NOMO-1 (cell line): Measurements from ENCODE around the gene OR2T29.
"Not testable (repeated sequence)": the region's sequence is repeated elsewhere in the genome, so short reads cannot be mapped to it uniquely, and the experiment has no call there.

Source experiments
- DNase-seq, 2 experiments: peaks; one replicate each; lab custom pipeline; 2025; ENCODE audit not compliant: unreplicated experiment in 2 of 2; lab: John Stamatoyannopoulos, UW

OR2T29 gene

DNA sequence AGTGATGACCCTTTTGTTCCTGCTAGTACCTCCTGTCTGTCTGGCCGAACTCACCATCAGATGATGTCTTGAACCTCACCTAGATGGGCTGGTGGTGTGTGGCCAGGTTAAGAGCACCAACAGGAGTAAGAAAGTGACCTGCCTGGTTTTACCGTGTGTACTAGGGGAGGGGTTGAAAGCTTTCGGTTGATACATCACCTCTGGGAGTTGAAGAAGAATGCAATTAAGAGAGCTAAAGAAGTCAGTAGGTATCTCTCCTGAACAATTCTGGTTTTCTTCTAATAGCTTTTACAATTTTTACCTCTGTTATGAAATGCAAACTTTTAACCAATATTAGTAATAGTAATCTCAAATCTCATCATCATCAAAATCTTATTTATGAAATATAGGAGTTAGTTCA, at the start of gene OR2T29:
OR2T29 (minus strand) TSS at position 101 of the 400 bp plus-strand sequence. CDS start 3,281 bp downstream, outside the sequence.
- not testable (repeated sequence) for DNase-seq

DNA sequence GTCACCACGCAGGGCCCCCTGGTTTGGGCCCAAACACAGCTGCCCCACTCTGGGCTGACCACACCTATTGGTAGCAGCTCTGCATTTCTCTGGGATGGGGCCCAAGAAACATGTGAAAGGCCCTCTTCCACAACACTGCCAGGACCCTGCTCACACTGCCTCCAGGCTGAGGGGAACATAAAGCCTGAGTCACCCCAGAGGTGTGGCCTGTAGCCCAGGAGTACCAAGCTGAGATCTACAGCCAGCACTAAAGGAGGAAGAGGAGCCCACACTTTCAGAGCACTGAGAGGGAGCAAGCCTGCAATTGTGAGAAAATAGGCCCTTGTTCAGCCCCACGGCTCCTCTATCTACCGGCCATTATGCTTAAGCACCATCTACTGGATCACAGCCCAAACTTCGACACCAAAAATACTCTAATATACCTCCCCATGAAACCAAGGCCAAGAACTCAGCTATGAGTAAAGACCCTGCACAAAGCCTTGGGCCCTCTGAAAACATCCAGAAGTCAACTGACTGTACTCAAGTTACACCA, 49.4 kb upstream of the OR2T29 start:
- no peak for DNase-seq

DNA sequence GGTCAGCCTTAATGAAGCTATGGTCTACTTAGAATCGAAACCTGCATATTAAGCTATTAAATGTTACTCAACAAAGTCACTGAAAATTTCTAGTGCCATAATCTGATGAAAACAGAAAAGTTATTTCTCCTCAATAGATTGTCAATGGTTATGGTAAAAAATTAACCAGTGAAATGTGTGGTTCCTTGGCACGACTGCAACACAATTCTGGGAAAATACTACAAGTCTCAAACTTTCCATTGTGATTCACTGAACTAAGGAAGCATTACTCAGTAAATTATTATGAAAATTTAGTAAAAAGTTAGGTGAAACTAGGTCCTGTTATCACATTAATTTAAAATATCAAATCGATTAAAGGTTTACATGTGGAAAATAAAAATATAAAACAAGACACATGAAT, 47.7 kb upstream of the OR2T29 start:
- no peak for DNase-seq

DNA sequence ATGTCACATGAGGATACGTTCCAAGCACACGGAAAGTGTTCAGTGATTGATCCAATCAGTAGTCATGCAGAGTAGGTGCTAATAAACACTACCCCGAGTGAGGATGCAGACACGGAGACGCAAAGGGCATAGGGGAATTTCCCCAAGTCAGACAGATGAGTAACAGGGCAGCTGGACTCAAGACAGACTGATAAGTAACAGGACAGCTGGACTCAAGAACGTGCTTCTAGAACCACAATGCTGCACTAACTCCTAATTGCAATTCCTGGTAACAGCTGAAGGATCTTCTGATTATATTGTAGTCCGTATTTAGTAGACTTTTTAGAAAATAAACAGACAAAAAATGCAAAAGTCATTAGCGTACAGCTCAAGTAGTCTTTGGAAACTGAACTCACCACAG, 36.8 kb upstream of the OR2T29 start:
- DNase-seq = no peak

GRCh38 chr1:248597589-248597988, 35.0 kb upstream of the OR2T29 start, which contains the start of gene OR2T10:
Gene OR2T10, minus strand, starts transcription at chr1:248597700. Its CDS starts 3,932 bp downstream, at chr1:248593768.
- no peak for DNase-seq

DNA sequence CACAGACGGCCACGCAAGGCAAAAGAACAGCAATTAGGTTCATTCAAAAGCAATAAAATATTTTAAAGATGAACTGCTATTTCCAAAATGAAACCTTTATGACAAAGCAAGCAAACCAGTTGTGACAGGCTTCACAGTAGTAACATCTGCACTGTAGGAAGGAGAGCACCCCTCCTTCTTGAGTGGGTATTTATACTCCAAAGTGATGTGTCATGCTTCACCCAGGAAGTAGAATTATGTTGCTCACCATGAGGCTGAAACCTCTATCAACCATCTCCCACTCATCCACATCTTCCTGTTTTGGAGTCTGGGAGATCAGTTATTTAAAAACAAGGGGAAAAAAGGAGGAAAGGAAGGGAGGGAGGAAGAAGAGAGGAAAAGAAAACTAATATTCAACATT, 34.0 kb upstream of the OR2T29 start:
- no peak for DNase-seq

DNA sequence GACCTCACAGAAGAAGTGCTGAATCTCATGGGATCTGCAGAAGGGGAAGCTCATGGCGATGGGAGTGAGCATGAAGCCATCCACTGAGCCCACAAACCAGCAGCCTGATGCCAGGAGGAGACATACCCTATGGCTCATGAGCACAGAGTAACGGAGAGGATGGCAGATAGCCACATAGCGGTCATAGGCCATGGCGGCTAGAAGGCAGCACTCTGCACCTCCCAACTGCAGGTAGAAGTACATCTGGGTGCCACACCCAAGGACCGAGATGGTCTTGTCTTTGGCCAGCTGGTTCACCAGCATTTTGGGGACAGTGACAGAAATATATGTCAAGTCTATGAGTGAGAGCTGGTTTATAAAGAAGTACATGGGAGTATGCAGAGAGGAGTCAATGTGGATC, 30.7 kb upstream of the OR2T29 start:
- no peak for DNase-seq

DNA sequence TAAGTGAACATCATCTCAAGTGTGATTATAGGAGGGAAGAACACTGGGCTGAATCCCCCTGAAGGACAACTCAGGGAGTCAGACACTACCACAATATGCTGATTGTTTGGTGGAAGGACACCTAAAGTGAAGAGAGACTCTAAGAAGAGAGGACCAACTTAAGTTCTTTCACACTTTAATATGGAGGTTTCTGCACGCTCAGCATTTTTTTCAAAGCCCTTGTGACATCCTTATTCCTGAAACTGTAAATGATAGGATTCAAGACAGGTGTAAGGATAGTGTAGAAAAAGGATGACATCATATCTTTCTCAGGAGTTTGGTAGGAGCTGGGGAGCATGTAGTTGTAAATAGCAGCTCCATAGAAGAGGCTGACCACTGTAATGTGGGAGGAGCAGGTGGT, 30.1 kb upstream of the OR2T29 start:
- no peak for DNase-seq

DNA sequence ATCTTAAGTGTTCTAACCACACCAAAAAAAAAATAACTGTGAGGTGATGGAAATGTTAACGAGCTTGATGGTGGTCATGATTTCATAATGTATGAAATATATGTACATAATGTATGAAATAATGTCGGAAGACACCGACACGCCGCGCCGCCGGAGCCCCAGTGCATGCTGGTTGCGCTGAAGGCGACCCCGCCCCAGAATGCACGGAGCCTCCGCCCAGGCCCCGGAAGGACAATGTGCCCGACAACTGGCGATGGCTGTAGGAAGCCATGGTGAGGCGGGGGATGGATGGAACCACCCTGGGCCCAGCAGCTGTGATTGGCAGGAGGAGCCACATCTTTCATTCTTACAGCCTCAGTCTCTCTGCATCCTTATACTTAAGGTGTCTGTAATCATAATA, 27.5 kb upstream of the OR2T29 start:
- DNase-seq = no peak

- no peak for DNase-seq
These were observed 26.8 kb upstream of the OR2T29 start for GRCh38 chr1:248589334-248589733.

DNA sequence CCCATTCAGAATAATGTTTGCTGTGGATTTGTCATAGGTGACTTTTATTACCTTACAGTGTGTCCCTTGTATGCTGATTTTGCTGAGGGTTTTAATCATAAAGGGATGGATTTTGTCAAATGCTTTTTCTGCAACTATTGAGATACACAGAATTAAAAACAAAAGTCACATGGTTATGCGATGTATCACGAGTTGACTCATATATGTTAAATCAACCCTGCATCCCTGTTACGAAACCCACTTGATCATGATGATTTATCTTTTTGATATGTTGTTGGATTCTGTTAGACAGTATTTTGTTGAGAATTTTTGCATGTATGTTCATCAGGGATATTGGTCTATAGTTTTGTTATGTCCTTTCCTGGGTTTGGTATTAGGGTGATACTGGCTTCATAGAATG, 22.7 kb upstream of the OR2T29 start:
- DNase-seq = no peak

GRCh38 chr1:248576260-248576980, 13.8 kb upstream of the OR2T29 start:
- DNase-seq = peak in 1 of 2 experiments; percentile 6

DNA sequence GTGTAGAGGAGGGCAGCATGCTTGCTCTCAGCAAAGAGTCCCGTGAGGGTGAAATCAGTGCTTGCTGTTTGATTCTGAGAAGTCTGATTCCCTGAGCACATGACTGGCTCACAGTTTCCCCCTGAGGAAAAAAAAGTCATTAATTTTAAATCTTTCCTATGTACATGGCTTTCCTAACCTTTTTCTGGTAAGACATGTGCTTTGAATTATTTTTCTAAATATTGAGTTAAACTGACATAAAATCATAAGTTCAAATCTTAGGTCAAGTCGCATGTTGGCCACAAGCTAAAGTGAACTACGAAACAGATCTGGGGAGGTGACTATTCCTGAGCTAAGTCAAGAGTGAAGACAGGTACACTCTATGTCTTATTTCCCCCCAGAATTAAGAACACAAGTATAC, 12.1 kb upstream of the OR2T29 start, which contains the start of gene OR2T34:
OR2T34 (minus strand) TSS at position 101 of the 400 bp plus-strand sequence; CDS start at position 101, 0 bp downstream.
- DNase-seq = not testable (repeated sequence)

GRCh38 chr1:248573856-248574255, 11.3 kb upstream of the OR2T29 start:
- not testable (repeated sequence) for DNase-seq

- DNase-seq = not testable (repeated sequence)
These were observed 9.5 kb upstream of the OR2T29 start for GRCh38 chr1:248572049-248572448.

- peak in 1 of 2 experiments; percentile 49 for DNase-seq
These were observed 8.2 kb upstream of the OR2T29 start for GRCh38 chr1:248570811-248571210.

GRCh38 chr1:248569049-248569448, 6.5 kb upstream of the OR2T29 start:
- peak in 1 of 2 experiments; percentile 53 for DNase-seq

- DNase-seq = not testable (repeated sequence)
These were observed 3.2 kb upstream of the OR2T29 start for GRCh38 chr1:248565530-248566373.

DNA sequence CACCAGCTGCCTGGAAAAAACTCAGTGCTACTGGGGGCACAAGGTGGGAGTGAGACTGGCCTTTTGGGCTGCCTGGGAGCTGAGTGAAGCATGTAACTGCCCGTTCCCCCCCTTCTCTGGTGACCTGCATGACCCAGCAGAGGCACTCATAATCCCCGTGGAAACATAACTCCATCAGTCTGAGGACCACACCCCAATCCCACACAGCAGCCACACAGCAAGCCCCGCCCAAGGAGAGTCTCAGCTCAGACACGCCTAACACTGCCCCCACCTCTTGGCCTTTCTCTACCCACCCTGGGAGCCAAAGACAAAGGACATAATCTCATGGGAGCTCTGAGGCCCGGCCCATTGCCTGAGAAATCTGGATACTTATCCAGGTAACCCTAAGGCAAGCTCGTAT, 11.5 kb downstream of the OR2T29 start:
- not testable (repeated sequence) for DNase-seq

DNA sequence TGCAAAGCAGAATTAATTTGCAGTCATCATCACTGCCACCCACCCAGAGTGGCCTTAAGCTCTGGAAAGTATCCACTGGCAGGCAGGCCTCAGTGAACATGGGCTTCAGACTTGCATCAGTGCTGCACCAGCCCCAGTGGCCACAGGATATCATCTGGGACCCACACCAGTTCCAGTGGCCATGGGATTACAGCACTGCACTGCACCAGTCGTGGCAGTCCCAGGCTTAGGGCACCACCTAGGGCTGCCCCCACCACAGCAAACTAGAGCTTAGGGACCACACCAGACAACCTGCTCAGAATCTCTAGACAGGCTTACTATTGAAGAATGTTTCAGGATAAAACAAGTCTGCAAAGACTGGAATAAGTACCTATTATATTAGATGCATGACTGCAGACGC, 15.2 kb downstream of the OR2T29 start:
- DNase-seq = not testable (repeated sequence)

- DNase-seq = not testable (repeated sequence)
These were observed 25.1 kb downstream of the OR2T29 start for GRCh38 chr1:248537449-248537848.
